ENCODE results near the gene OTOF. TPM values are rescaled to one million over a fixed set of nuclear protein-coding genes. Genes with fewer than 3 reads are reported as not detected.

OTOF gene
- total RNA-seq, 1 donor from 2014 or later, result not detected

DNA sequence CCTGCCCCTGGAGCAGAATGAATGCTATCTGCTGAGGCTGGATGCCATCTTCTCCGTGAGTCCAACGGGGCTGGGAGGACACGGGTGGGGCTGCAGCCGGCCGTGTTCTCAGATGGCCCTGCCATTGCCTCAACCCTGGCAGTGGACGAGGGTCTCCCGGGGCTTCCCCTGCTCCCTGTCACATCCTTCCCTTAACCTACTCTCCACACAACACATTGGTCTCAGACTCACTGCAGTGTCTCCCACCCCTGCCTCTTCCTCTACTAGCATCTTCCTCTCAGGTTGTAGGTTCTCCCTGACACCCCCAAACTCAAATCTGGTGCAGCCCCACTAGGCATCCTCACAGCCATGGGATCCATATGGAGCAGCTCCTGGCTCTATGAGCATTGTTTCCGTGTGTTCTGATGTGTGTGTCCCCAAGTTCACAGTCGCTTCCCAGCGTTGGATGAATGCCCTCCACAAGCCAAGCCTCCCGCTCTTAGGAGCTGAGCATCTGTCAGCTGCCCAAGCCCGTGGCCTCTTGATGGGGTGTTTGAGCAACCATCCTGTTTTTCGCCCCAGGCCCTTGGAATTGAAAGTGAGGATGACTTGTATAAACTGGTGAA lies 27.8 kb downstream of the OTOF start:
- DNase-seq (ENCODE audit: low read depth), result no peak

DNA sequence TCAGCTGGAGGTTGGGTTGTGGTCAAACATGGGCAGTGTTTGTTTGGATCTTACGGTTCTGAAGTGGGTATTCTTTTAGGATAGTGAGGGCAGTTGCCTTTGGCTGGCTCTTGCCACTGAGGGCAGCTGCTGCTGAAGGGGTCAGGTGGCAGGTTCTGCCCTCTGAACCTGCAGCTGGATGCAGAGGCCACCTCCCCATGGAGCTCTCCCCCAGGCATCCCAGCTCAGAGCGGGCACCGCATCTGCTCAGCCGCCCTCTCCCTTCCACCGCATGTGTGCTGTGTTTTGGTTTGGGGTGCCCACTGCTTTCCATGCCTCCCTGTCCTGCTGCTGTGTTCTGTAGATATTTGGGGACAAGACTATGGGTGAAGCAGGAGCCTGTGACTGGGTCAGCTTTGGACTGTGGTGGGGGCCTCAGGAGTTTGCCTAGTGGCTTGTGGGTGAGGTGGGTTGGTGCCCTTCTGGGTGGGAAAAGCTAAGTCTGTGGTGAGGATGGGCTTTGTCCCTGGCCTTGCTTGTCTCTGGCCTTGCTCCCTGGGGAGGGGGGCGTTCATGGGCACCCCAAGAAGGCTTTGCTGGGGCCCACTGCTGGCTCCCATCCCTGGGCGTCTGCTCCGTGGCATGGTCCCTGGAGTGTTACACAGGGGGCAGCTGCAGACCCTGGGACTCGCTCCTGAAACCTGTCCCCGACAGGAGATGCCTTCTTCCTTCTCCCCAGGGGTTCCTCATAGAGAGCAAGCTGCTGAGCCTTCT lies 28.5 kb downstream of the OTOF start:
- no peak for DNase-seq (ENCODE audit: low read depth)
- TF ChIP-seq, protein P1, sequence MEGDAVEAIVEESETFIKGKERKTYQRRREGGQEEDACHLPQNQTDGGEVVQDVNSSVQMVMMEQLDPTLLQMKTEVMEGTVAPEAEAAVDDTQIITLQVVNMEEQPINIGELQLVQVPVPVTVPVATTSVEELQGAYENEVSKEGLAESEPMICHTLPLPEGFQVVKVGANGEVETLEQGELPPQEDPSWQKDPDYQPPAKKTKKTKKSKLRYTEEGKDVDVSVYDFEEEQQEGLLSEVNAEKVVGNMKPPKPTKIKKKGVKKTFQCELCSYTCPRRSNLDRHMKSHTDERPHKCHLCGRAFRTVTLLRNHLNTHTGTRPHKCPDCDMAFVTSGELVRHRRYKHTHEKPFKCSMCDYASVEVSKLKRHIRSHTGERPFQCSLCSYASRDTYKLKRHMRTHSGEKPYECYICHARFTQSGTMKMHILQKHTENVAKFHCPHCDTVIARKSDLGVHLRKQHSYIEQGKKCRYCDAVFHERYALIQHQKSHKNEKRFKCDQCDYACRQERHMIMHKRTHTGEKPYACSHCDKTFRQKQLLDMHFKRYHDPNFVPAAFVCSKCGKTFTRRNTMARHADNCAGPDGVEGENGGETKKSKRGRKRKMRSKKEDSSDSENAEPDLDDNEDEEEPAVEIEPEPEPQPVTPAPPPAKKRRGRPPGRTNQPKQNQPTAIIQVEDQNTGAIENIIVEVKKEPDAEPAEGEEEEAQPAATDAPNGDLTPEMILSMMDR (conservative IDR thresholded peaks at IDR 0.05; ENCODE audit: low read depth, low read length), result no peak
- H3K4me3 ChIP-seq (ENCODE audit: low read depth, low read length), result no peak overlapping the region

More for the DNA sequence above, 27.8 kb downstream of the OTOF start:
- TF ChIP-seq, protein P1 (conservative IDR thresholded peaks at IDR 0.05; ENCODE audit: low read depth, low read length), result no peak
- no peak overlapping the region for H3K4me3 ChIP-seq (ENCODE audit: low read depth, low read length)

DNA sequence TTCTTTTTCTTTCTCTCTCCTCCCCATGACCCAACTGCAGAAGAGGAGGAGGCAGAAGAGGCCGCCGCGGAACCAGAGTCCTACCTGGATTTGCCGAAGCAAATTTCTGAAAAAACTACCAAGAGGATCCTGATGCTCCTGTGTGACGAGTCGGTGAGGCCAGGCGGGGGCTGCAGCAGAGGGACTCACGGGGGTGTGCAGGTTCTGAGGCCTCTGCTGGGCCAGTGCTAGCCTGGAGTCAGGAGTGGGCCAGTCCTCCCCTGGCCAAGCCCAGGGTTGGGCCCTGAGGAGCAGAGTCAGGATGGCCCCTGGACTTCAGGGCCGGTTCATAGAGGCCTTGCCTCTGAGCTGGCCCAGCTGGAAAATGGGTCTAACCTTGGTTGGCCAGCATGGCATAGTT lies 29.3 kb downstream of the OTOF start:
- TF ChIP-seq, protein P1 (conservative IDR thresholded peaks at IDR 0.05; ENCODE audit: low read depth, low read length), result no peak
- H3K4me3 ChIP-seq (ENCODE audit: low read depth, low read length), result no peak overlapping the region
- DNase-seq (ENCODE audit: low read depth), result no peak

DNA sequence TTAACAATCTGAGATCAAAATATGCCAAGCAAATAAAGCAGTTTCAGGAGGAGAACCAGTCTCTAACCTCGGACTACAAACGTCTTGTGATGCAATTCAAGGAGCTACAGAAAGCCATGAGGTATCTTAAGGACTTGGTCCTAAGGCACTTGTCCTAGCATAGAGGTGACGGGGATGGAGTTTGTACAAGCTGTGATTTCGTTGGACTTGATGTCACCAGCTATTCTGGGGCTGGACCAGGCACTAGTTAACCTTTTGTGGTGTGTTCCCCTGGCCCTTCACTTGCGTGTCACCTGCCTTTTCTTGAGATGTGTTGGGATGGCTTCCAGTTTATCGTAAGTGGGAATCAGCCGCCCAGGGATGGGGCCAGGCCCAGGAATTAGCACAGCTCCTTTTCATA lies 33.7 kb downstream of the OTOF start:
- TF ChIP-seq, protein P1 (conservative IDR thresholded peaks at IDR 0.05; ENCODE audit: low read depth, low read length), result no peak
- H3K4me3 ChIP-seq (ENCODE audit: low read depth, low read length), result no peak overlapping the region
- DNase-seq (ENCODE audit: low read depth), result no peak

DNA sequence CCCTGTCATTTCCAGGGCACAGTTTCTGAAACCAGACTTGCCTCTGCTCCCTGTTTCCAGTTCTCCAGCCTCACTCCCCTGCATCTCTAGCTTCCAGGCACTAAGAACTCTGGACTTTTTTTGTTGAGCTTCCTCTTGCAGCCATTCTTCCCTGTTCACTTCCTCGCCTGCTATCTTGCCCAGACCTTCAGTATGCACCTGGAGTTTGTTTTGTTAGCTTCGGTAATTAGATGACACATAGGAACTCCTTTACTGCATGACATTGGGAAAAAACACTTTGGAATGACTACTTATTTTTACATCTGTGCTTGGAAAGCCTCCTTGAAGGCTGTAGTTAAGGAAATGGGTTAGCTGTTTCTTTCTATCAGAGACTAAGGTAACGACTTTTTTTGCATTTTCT lies 35.2 kb downstream of the OTOF start:
- TF ChIP-seq, protein P1 (conservative IDR thresholded peaks at IDR 0.05; ENCODE audit: low read depth, low read length), result no peak
- DNase-seq (ENCODE audit: low read depth), result no peak
- H3K4me3 ChIP-seq (ENCODE audit: low read depth, low read length), result no peak overlapping the region

DNA sequence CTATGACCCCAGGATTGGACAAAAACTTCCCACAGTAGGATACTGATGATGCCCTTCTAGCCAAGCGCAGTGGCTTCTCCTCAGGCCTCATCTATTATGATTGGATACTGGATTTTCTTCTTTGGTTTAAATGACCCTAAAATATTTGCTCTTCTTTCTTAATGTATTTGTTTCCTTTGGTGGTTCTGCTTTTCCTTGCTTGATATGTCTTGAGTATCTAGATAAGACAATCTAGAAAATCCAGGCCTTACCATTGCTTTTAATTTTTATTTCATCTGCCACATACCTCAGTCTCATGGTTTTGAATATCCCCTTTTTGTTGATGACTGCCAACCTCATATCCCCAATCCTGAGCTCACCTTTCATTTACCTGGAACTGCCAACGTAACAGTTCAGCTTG lies 35.6 kb downstream of the OTOF start:
- H3K4me3 ChIP-seq (ENCODE audit: low read depth, low read length), result no peak overlapping the region
- TF ChIP-seq, protein P1 (conservative IDR thresholded peaks at IDR 0.05; ENCODE audit: low read depth, low read length), result no peak
- no peak for DNase-seq (ENCODE audit: low read depth)

DNA sequence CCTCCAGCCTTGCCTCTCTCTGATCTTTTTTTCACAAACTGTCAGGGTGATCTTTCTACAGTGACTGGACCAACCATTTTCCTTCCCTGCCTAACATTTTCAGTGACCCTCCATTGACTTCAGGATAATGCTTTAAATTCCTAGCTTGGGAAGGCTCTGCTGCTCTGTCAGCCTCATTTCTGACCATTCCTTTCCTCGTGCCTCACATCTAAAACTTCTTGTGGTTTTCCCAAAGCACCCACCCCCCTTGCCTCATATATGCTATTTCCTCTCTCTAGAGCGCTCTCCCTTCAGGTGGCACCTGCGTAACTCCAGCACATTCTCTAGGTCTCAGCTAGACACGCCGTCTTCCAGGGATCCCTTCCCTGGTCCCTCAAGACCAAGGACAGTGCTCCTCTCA lies 39.0 kb downstream of the OTOF start:
- no peak overlapping the region for H3K4me3 ChIP-seq (ENCODE audit: low read depth, low read length)
- no peak for DNase-seq (ENCODE audit: low read depth)
- TF ChIP-seq, protein P1 (conservative IDR thresholded peaks at IDR 0.05; ENCODE audit: low read depth, low read length), result no peak

All from epithelial cell of proximal tubule (primary cell).